Endothelial cell of umbilical vein (primary cell): Measurements from ENCODE around the gene ANGPTL4. TPM values are rescaled to one million over a fixed set of nuclear protein-coding genes. Genes with fewer than 3 reads are reported as not detected.

ENCODE experiments used
- BruUV-seq: library from RNA; stranded (reverse); fragments of 400-500 nt; replicated peaks from 2 replicates; lab custom pipeline; 2021; lab: Mats Ljungman, UMichigan
- CTCF ChIA-PET: fragments of 300-600, 350-600 bp; sonication (Branson Sonifier 250); formaldehyde crosslinking; loops from one replicate; lab custom pipeline; 2021; ENCODE audit warnings: antibody characterized with exemption, inconsistent platforms; lab: Charles Lee
- POLR2A ChIA-PET: fragments of 300-600, 350-600 bp; sonication (Branson Sonifier 250); formaldehyde crosslinking; loops from one replicate; lab custom pipeline; 2021; ENCODE audit warnings: antibody characterized with exemption, inconsistent platforms; lab: Charles Lee
- DNase-seq: peaks from one replicate; pipeline ENCODE4 v3.0.0-alpha.2; 2011; ENCODE audit warnings: low read depth, low spot score
- FAIRE-seq: peaks from 2 replicates; lab custom pipeline; 2011; peaks lifted over from hg19 to GRCh38; lab: Jason Lieb, UNC
- H2AFZ ChIP-seq: 2 replicates; pipeline ENCODE4 v1.6.0; 2012; ENCODE audit warnings: low read depth, low read length, control low read depth, inconsistent platforms
- H3K27ac ChIP-seq: 2 replicates; pipeline ENCODE4 v1.5.1; 2011; ENCODE audit warnings: low read depth, mild to moderate bottlenecking, control low read depth, low read length, moderate library complexity; ENCODE audit not compliant: insufficient read depth
- H3K27me3 ChIP-seq, 2 experiments: 2 replicates each; pipeline versions ENCODE4 v1.6.0 to v1.6.1; 2011; ENCODE audit warnings: low read length in 2 of 2, mixed read lengths in 1 of 2; ENCODE audit not compliant: control insufficient read depth in 2 of 2, insufficient read depth in 2 of 2
- H3K36me3 ChIP-seq, 2 experiments: 2 replicates in 1 of 2; 3 replicates in 1 of 2; pipeline ENCODE4 v1.5.1; 2011; ENCODE audit warnings: low read length in 2 of 2, mild to moderate bottlenecking in 1 of 2, moderate library complexity in 1 of 2; ENCODE audit not compliant: control insufficient read depth in 2 of 2, insufficient read depth in 2 of 2; ENCODE audit errors: extremely low read depth in 1 of 2
- H3K4me1 ChIP-seq: 3 replicates; pipeline ENCODE4 v1.5.1; 2011; ENCODE audit warnings: mild to moderate bottlenecking, low read length; ENCODE audit not compliant: control insufficient read depth, insufficient read depth; ENCODE audit errors: extremely low read depth
- H3K4me2 ChIP-seq: 2 replicates; pipeline ENCODE4 v1.6.1; 2011; ENCODE audit warnings: low read length, control low read depth, mixed read lengths; ENCODE audit not compliant: insufficient read depth
- H3K4me3 ChIP-seq, 3 experiments: fragments of 200-600 bp in 1 of 3; sonication (generic), shearing (Covaris generic) in 1 of 3; replicated peaks in 1 of 3; 2 replicates each; pipeline ENCODE4 v1.5.1; 2011 to 2016; ENCODE audit warnings: control low read depth in 3 of 3, low read length in 3 of 3, mild to moderate bottlenecking in 2 of 3, inconsistent platforms in 1 of 3, low read depth in 1 of 3, moderate library complexity in 1 of 3; ENCODE audit not compliant: insufficient read depth in 1 of 3
- H3K79me2 ChIP-seq: 2 replicates; pipeline ENCODE4 v1.6.0; 2012; ENCODE audit warnings: low read length, inconsistent platforms; ENCODE audit not compliant: control insufficient read depth, insufficient read depth
- H3K9ac ChIP-seq: replicated peaks from 2 replicates; pipeline ENCODE3; 2011; ENCODE audit warnings: low read length, control low read depth; ENCODE audit not compliant: insufficient read depth; ENCODE audit errors: extremely low read depth
- H3K9me1 ChIP-seq: replicated peaks from 3 replicates; pipeline ENCODE4 v1.6.0; 2011; ENCODE audit warnings: mild to moderate bottlenecking, low read length; ENCODE audit not compliant: control insufficient read depth, insufficient read depth; ENCODE audit errors: extremely low read depth
- H3K9me3 ChIP-seq: replicated peaks from 2 replicates; pipeline ENCODE4 v1.5.1; 2012; ENCODE audit warnings: low read length, inconsistent platforms; ENCODE audit not compliant: control insufficient read depth, insufficient read depth
- H4K20me1 ChIP-seq: replicated peaks from 2 replicates; pipeline ENCODE3; 2011; ENCODE audit warnings: mild to moderate bottlenecking, low read length; ENCODE audit not compliant: control insufficient read depth, insufficient read depth; ENCODE audit errors: extremely low read depth
- CTCF ChIP-seq, 2 donors: IDR thresholded peaks; 1 replicate in 1 of 2; 2 replicates in 1 of 2; pipeline ENCODE4 v1.5.1; 2011; ENCODE audit warnings: low read length in 2 of 2, mild to moderate bottlenecking in 2 of 2, moderate library complexity in 2 of 2, control low read depth in 1 of 2, inconsistent platforms in 1 of 2, low read depth in 1 of 2; ENCODE audit not compliant: insufficient read depth in 1 of 2; ENCODE audit errors: extremely low read depth in 1 of 2
- EZH2 ChIP-seq: IDR thresholded peaks from 2 replicates; pipeline ENCODE4 v1.6.1; 2012; ENCODE audit warnings: borderline replicate concordance, low read depth, mild to moderate bottlenecking, moderate library complexity, low read length, inconsistent platforms; ENCODE audit not compliant: severe bottlenecking
- FOS ChIP-seq: IDR thresholded peaks from 2 replicates; pipeline ENCODE4 v1.6.1; 2011; ENCODE audit warnings: mild to moderate bottlenecking, low read length, moderate library complexity, borderline replicate concordance; ENCODE audit not compliant: insufficient read depth
- GATA2 ChIP-seq: IDR thresholded peaks from 2 replicates; pipeline ENCODE4 v1.7.0; 2011; ENCODE audit warnings: low read depth, mild to moderate bottlenecking, moderate library complexity, mixed read lengths, low read length; ENCODE audit not compliant: insufficient read length, insufficient read depth
- JUN ChIP-seq: IDR thresholded peaks from 2 replicates; pipeline ENCODE4 v1.6.1; 2011; ENCODE audit warnings: borderline replicate concordance, low read depth; ENCODE audit not compliant: insufficient read length, insufficient read depth
- MAX ChIP-seq: IDR thresholded peaks from 2 replicates; pipeline ENCODE4 v1.6.1; 2011; ENCODE audit not compliant: insufficient read depth, insufficient read length
- MYC ChIP-seq: IDR thresholded peaks from one replicate; pipeline ENCODE4 v1.6.1; 2011; ENCODE audit warnings: mild to moderate bottlenecking, low read depth, low read length
- POLR2A ChIP-seq: IDR thresholded peaks from 2 replicates; pipeline ENCODE4 v1.6.1; 2012; ENCODE audit warnings: low read depth, mild to moderate bottlenecking, control low read depth, low read length
- POLR2AphosphoS5 ChIP-seq: IDR thresholded peaks from 2 replicates; pipeline ENCODE4 v1.6.1; 2012; ENCODE audit warnings: low read depth, mild to moderate bottlenecking, control low read depth, low read length, moderate library complexity; ENCODE audit not compliant: insufficient read depth
- dilution Hi-C: fragments of 300-500 bp; cut with MboI; formaldehyde crosslinking; loops from one replicate; pipeline ENCODE4 v1.15.0; 2019; ENCODE audit warnings: low sequenced_read_pairs; ENCODE audit not compliant: extremely low pct_ligation_motif_present
- intact Hi-C: fragments of 100-400 bp; cut with micrococcal nuclease; formaldehyde crosslinking; loops from one replicate; pipeline ENCODE4 v1.10.0; 2022
- polyA plus RNA-seq, 4 experiments: library from polyadenylated mRNA; depleted of rRNA in 3 of 4; stranded (reverse) in 3 of 4; unstranded in 1 of 4; fragments of >200 nt; gene quantifications; 2 replicates each; pipeline versions ENCODE4 v1.2.1 to v1.2.3, GENCODE V29; 2011 to 2012; ENCODE audit warnings: missing spikeins in 1 of 4
- total RNA-seq: library from RNA; stranded (reverse); gene quantifications from 2 replicates; pipeline ENCODE4 v1.2.3, GENCODE V29; 2021

Gene ANGPTL4
- total and polyA plus RNA-seq, 2 donors (not counting 3 experiments of a cell fraction or from before 2014, with no cell fraction given): 3.9 to 14.1 TPM

- peak within 1 kb of the TSS; percentile 46 for H2AFZ ChIP-seq
- H3K9me1 ChIP-seq: no peaks in the 10 kb centered on the region
- intact Hi-C loops: loop anchor here (1.0 to 2.0 kb wide), 2 partner anchors 13 to 21 kb away; partner anchors contain the start of genes CD320 and KANK3
- peak within 1 kb of the TSS; percentile 83 to 95 (median 92) for H3K4me3 ChIP-seq
- POLR2A ChIA-PET: interaction anchor here (0.6 to 0.9 kb wide), 3 partner anchors 13 to 103 kb away, joined by 3 to 5 read pairs (median 3); partner anchors contain the start of gene MARCHF2
- CTCF ChIA-PET: interaction anchor here (1.3 to 1.4 kb wide), 2 partner anchors 20 to 54 kb away, joined by 3 to 7 read pairs; no protein-coding TSS in a partner anchor
- peak within 1 kb of the TSS; percentile 82 for H3K27ac ChIP-seq
- H3K9ac ChIP-seq: peak within 1 kb of the TSS; percentile 95
- peaks cover 3 to 5% of the 10 kb centered on the region in 2 experiments for H3K36me3 ChIP-seq
- H3K27me3 ChIP-seq: no peaks in the 10 kb centered on the region
- H3K4me2 ChIP-seq: peak within 1 kb of the TSS; percentile 72
- TF ChIP-seq GATA2: no peak
- TF ChIP-seq EZH2: no peak
- peak; percentile 89 for TF ChIP-seq MYC
- TF ChIP-seq POLR2AphosphoS5: peak; percentile 97
- TF ChIP-seq POLR2A: peak; percentile 97
- no peak for TF ChIP-seq FOS
- peak in 1 of 2 donors; percentile 12 for TF ChIP-seq CTCF (IDR thresholded peaks at IDR 0.05; ENCODE audit: extremely low read depth in 1 of 2, insufficient read depth in 1 of 2, low read depth in 1 of 2, low read length in 2 of 2)
- TF ChIP-seq MAX: peak; percentile 80
- TF ChIP-seq JUN: no peak
- no peaks in the 10 kb centered on the region for H3K9me3 ChIP-seq
- DNase-seq (peak; percentile 97), FAIRE-seq (peak; percentile 98)
- H3K79me2 ChIP-seq: peaks cover 32% of the 10 kb centered on the region
- dilution Hi-C loops: no loop called here
- H3K4me1 ChIP-seq: peaks cover 26% of the 10 kb centered on the region
- H4K20me1 ChIP-seq: no peaks in the 10 kb centered on the region
- TSS peak; percentile 89 for BruUV-seq
Measured at GRCh38 chr19:8321067-8321985, 42.6 kb upstream of the ANGPTL4 start, which contains the start of the genes NDUFA7 and RPS28. Gene NDUFA7 (minus strand): TSS chr19:8321375. CDS start chr19:8321358, 17 bp downstream. Gene RPS28 (plus strand): TSS chr19:8321496. CDS start chr19:8321531, 35 bp downstream.
